Measurements from ENCODE around the gene LRG1. TPM values are rescaled to one million over a fixed set of nuclear protein-coding genes. Genes with fewer than 3 reads are reported as not detected.

The LRG1 gene
- total RNA-seq, 1 experiment from 2014 or later: 0.08 TPM

GRCh38 chr19:4499318-4499717 lies 40.5 kb downstream of the LRG1 start:
- in situ Hi-C loops (cut with HindIII; ENCODE audit: low pct_unique_long_range_greater_than_20kb, low sequenced_read_pairs) (no loop called here), intact Hi-C loops (cut with micrococcal nuclease; ENCODE audit: unreplicated experiment) (no loop called here)
- Histone ChIP-seq H3K27ac (ENCODE audit: low read length) (no peak overlapping the region), H3K9me3 (ENCODE audit: control insufficient read depth, insufficient read depth, low read depth, low read length) (no peaks in the 10 kb centered on the region), H3K27me3 (ENCODE audit: control insufficient read depth, insufficient read depth, low read length) (no peaks in the 10 kb centered on the region), H3K36me3 (ENCODE audit: control insufficient read depth, insufficient read depth, low read length) (no peaks in the 10 kb centered on the region), H3K4me1 (ENCODE audit: control insufficient read depth, insufficient read depth, low read length) (no peaks in the 10 kb centered on the region), H3K4me3 (ENCODE audit: low read depth in 2 of 2, low read length in 2 of 2) (no peak overlapping the region)
- DNase-seq (ENCODE audit: low read depth, low spot score) (no peak), ATAC-seq (no peak)
- ChIA-PET CTCF (no interaction called here), POLR2A (no interaction called here)
- TF ChIP-seq POLR2AphosphoS5 (IDR thresholded peaks at IDR 0.05; ENCODE audit: low read depth, low read length) (no peak), TCF7L2 (IDR thresholded peaks at IDR 0.05; ENCODE audit: low read depth, low read length) (no peak), CTCF (IDR thresholded peaks at IDR 0.05) (no peak), SIN3A (IDR thresholded peaks at IDR 0.05; ENCODE audit: borderline replicate concordance, insufficient read depth, low read depth, low read length) (no peak), REST (IDR thresholded peaks at IDR 0.05; ENCODE audit: insufficient read depth in 1 of 2, low read depth in 2 of 2, low read length in 1 of 2) (no peak)
- BruUV-seq (replicated peaks): no TSS peak

GRCh38 chr19:4498694-4499093 lies 41.1 kb downstream of the LRG1 start:
- POLR2A ChIA-PET: no interaction called here
- in situ Hi-C loops (cut with HindIII; ENCODE audit: low pct_unique_long_range_greater_than_20kb, low sequenced_read_pairs): no loop called here

More at GRCh38 chr19:4498694-4499093, 41.1 kb downstream of the LRG1 start:
- intact Hi-C loops (cut with micrococcal nuclease; ENCODE audit: unreplicated experiment): no loop called here
- H3K36me3 ChIP-seq (ENCODE audit: control insufficient read depth, insufficient read depth, low read length): no peaks in the 10 kb centered on the region
- H3K4me1 ChIP-seq (ENCODE audit: control insufficient read depth, insufficient read depth, low read length): no peaks in the 10 kb centered on the region
- ATAC-seq (no peak), DNase-seq (ENCODE audit: low read depth, low spot score) (no peak)
- BruUV-seq (replicated peaks): no TSS peak
- no peak overlapping the region for H3K27ac ChIP-seq (ENCODE audit: low read length)
- H3K4me3 ChIP-seq (ENCODE audit: low read depth in 2 of 2, low read length in 2 of 2): no peak overlapping the region
- H3K27me3 ChIP-seq (ENCODE audit: control insufficient read depth, insufficient read depth, low read length): no peaks in the 10 kb centered on the region
- CTCF ChIA-PET: no interaction called here
- no peak for TF ChIP-seq SIN3A (IDR thresholded peaks at IDR 0.05; ENCODE audit: borderline replicate concordance, insufficient read depth, low read depth, low read length)
- no peak for TF ChIP-seq TCF7L2 (IDR thresholded peaks at IDR 0.05; ENCODE audit: low read depth, low read length)
- TF ChIP-seq CTCF (IDR thresholded peaks at IDR 0.05): no peak
- no peak for TF ChIP-seq POLR2AphosphoS5 (IDR thresholded peaks at IDR 0.05; ENCODE audit: low read depth, low read length)
- no peak for TF ChIP-seq REST (IDR thresholded peaks at IDR 0.05; ENCODE audit: insufficient read depth in 1 of 2, low read depth in 2 of 2, low read length in 1 of 2)
- H3K9me3 ChIP-seq (ENCODE audit: control insufficient read depth, insufficient read depth, low read depth, low read length): no peaks in the 10 kb centered on the region
